B cell (primary cell): ENCODE measurements around the gene TLE3.

Experiments
- CTCF ChIP-seq: fragments of 200-600 bp; IDR thresholded peaks from one replicate; pipeline ENCODE4 v1.8.0; 2022; ENCODE audit warnings: antibody characterized with exemption, mild to moderate bottlenecking
- EZH2 ChIP-seq: IDR thresholded peaks from 2 replicates; pipeline ENCODE4 v1.6.1; 2012; ENCODE audit warnings: borderline replicate concordance, low read depth, mild to moderate bottlenecking, moderate library complexity, low read length; ENCODE audit not compliant: insufficient read depth, poor library complexity, severe bottlenecking

GRCh38 chr15:70066447-70066846 lies 31.3 kb downstream of the TLE3 start:
- TF ChIP-seq CTCF: no peak
- TF ChIP-seq EZH2: no peak
